ENCODE results near the gene ADAT3. TPM values are rescaled to one million over a fixed set of nuclear protein-coding genes. Genes with fewer than 3 reads are reported as not detected.

ADAT3 gene
- total and polyA plus RNA-seq, 8 donors, result 4.2 to 75.9 (median 6.3) TPM

DNA sequence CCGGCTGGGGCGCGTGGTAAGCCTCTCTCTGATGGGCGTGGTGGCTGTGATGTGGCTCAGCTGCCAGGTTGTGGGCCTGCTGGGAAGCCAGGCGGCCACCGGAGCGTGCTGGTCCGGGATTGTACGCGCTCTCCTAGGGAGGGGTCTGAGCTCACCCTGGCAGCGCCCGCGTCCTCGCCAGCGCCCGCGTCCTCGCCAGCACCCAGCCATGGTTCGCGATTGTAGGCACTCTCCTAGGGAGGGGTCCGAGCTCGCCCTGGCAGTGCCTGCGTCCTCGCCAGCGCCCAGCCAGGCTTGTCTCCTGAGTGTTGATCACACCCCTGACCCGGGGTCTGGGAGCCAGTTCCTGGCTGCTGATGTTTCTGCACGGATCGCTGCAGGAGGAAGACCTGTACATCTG, 13.8 kb downstream of the ADAT3 start:
- Histone ChIP-seq H3K27me3 (no peaks in the 10 kb centered on the region), H3K4me3 (no peak overlapping the region), H3K9me3 (no peaks in the 10 kb centered on the region), H3K4me1 (peaks cover 0 to 3% (median 0%) of the 10 kb centered on the region in 4 donors), H3K36me3 (peaks cover 51 to 92% (median 82%) of the 10 kb centered on the region in 4 donors), H3K27ac (no peak overlapping the region)
- intact Hi-C loops (cut with DNase I; ENCODE audit: low total_unique reads), result no loop called here
- DNase-seq, result no peak
- WGBS, 5 donors, result 93 to 96% (median 95%) methylated on average over 23 to 28 of the region's 28 CpGs
- TF ChIP-seq, protein P1, sequence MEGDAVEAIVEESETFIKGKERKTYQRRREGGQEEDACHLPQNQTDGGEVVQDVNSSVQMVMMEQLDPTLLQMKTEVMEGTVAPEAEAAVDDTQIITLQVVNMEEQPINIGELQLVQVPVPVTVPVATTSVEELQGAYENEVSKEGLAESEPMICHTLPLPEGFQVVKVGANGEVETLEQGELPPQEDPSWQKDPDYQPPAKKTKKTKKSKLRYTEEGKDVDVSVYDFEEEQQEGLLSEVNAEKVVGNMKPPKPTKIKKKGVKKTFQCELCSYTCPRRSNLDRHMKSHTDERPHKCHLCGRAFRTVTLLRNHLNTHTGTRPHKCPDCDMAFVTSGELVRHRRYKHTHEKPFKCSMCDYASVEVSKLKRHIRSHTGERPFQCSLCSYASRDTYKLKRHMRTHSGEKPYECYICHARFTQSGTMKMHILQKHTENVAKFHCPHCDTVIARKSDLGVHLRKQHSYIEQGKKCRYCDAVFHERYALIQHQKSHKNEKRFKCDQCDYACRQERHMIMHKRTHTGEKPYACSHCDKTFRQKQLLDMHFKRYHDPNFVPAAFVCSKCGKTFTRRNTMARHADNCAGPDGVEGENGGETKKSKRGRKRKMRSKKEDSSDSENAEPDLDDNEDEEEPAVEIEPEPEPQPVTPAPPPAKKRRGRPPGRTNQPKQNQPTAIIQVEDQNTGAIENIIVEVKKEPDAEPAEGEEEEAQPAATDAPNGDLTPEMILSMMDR (IDR thresholded peaks at IDR 0.05), result no peak
- TF ChIP-seq POLR2A (IDR thresholded peaks at IDR 0.05), result no peak
- no peak for TF ChIP-seq POLR2AphosphoS5 (IDR thresholded peaks at IDR 0.05)
- TF ChIP-seq EP300 (IDR thresholded peaks at IDR 0.05), result no peak

DNA sequence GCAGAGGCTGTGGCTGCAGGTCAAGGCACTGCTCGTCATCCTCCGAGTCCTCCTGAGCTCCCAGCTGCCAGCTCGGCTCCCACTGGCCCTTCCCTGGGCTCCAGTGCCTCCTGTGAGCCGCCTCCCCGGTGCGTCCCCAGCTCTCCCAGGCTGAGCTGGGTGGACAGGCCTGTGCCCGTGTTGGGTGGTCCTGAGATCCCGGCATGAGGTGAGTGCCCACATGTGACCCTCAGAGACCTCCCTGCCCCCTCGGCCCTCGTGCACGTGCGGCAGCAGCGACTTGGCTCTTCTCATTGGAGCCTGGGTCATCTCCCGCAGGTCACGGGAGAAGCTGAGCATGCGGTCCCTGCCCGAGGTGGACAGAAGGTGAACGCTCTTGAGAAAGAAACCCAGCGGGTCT, 15.4 kb downstream of the ADAT3 start:
- Histone ChIP-seq H3K27ac (no peak overlapping the region), H3K27me3 (no peaks in the 10 kb centered on the region), H3K4me1 (no peaks in the 10 kb centered on the region), H3K36me3 (peaks cover 61 to 94% (median 85%) of the 10 kb centered on the region in 4 donors), H3K9me3 (no peaks in the 10 kb centered on the region), H3K4me3 (no peak overlapping the region)
- WGBS, 5 donors, result 94 to 96% (median 95%) methylated on average over 15 to 19 of the region's 19 CpGs
- intact Hi-C loops (cut with DNase I; ENCODE audit: low total_unique reads), result no loop called here
- DNase-seq, result no peak
- TF ChIP-seq, protein P1 (IDR thresholded peaks at IDR 0.05), result no peak
- TF ChIP-seq EP300 (IDR thresholded peaks at IDR 0.05) (no peak), POLR2AphosphoS5 (IDR thresholded peaks at IDR 0.05) (no peak), POLR2A (IDR thresholded peaks at IDR 0.05) (no peak)

DNA sequence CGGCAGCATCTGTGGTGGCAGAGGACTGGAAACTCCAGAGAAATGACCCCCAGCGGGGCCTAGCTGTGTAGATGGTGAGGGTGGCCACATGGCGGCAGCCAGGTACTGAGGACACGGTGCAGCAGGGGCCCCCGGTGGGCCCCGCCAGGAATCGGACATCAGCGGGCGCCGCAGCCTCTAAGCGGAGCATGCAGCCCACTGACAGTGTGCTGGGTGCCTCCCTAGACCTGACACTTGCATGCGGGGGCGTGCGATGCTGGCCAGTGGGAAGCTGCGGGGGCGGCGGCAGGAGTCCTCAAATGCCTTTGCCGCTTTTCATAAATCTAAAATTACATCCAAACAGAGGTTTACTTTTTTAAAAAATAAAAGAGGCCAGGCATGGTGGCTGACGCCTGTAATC, 16.1 kb downstream of the ADAT3 start:
- H3K27me3 ChIP-seq, result no peaks in the 10 kb centered on the region
- no peak overlapping the region for H3K4me3 ChIP-seq
- no peak overlapping the region for H3K27ac ChIP-seq
- DNase-seq, result no peak
- intact Hi-C loops (cut with DNase I; ENCODE audit: low total_unique reads), result no loop called here
- no peaks in the 10 kb centered on the region for H3K9me3 ChIP-seq
- no peaks in the 10 kb centered on the region for H3K4me1 ChIP-seq
- TF ChIP-seq, protein P1 (IDR thresholded peaks at IDR 0.05), result no peak
- TF ChIP-seq POLR2AphosphoS5 (IDR thresholded peaks at IDR 0.05), result no peak
- no peak for TF ChIP-seq POLR2A (IDR thresholded peaks at IDR 0.05)
- no peak for TF ChIP-seq EP300 (IDR thresholded peaks at IDR 0.05)
- peaks cover 61 to 94% (median 89%) of the 10 kb centered on the region in 4 donors for H3K36me3 ChIP-seq
- WGBS, 5 donors, result 94 to 97% (median 95%) methylated on average over 11 to 19 of the region's 19 CpGs

DNA sequence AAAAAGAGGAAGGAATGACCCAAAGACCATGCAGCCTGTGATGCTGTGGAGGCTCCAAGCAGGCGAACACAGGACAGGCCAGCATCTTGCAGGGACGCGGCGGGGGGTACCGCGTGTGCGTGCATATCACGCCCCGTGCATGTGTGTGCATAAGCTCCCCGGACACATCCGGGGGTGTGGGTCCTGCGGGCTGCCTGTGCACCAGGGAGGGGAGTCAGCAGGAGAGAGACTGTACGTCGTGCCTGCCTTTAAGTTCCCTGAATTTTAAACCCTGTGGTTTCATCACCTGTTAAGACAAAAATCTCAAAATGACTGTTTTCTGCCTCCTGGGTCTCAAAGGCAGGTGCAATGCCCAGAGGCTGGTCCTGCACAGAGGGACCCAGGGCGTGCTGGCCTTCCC, 16.6 kb downstream of the ADAT3 start:
- 87 to 92% (median 92%) methylated on average over 15 of the region's 15 CpGs for WGBS, 5 donors
- Histone ChIP-seq H3K4me3 (no peak overlapping the region), H3K4me1 (no peaks in the 10 kb centered on the region), H3K27me3 (no peaks in the 10 kb centered on the region), H3K9me3 (no peaks in the 10 kb centered on the region), H3K27ac (no peak overlapping the region), H3K36me3 (peaks cover 61 to 90% (median 88%) of the 10 kb centered on the region in 4 donors)
- intact Hi-C loops (cut with DNase I; ENCODE audit: low total_unique reads), result no loop called here
- no peak for DNase-seq
- TF ChIP-seq EP300 (IDR thresholded peaks at IDR 0.05) (no peak), POLR2AphosphoS5 (IDR thresholded peaks at IDR 0.05) (no peak), POLR2A (IDR thresholded peaks at IDR 0.05) (no peak)
- TF ChIP-seq, protein P1 (IDR thresholded peaks at IDR 0.05), result no peak

All from stomach (tissue), 9 donors.